IPS-20b (cell line): Measurements from ENCODE around the gene RTF2.
A peak's percentile ranks its signal among the peaks of the same experiment; 100 is the strongest.

ENCODE experiments used
- H3K27ac ChIP-seq: one replicate; pipeline ENCODE4 v1.5.1; 2013; ENCODE audit warnings: low read length
- H3K27me3 ChIP-seq: 2 replicates; pipeline ENCODE4 v1.6.1; 2013; ENCODE audit warnings: mild to moderate bottlenecking, low read length, inconsistent platforms; ENCODE audit not compliant: insufficient read depth
- H3K36me3 ChIP-seq: 2 replicates; pipeline ENCODE4 v1.6.1; 2013; ENCODE audit warnings: low read depth, mild to moderate bottlenecking, inconsistent platforms, low read length, moderate library complexity; ENCODE audit not compliant: insufficient read depth
- H3K4me1 ChIP-seq: 2 replicates; pipeline ENCODE4 v1.6.1; 2013; ENCODE audit warnings: mild to moderate bottlenecking, control low read depth, inconsistent platforms, low read length, moderate library complexity; ENCODE audit not compliant: insufficient read depth
- H3K4me3 ChIP-seq: 2 replicates; pipeline ENCODE4 v1.5.1; 2013; ENCODE audit warnings: mild to moderate bottlenecking, low read length, inconsistent platforms
- H3K9ac ChIP-seq: 2 replicates; pipeline ENCODE4 v1.6.1; 2013; ENCODE audit warnings: low read depth, mild to moderate bottlenecking, inconsistent platforms, low read length, moderate library complexity
- H3K9me3 ChIP-seq: 2 replicates; pipeline ENCODE4 v1.6.1; 2013; ENCODE audit warnings: mild to moderate bottlenecking, low read depth, low read length, inconsistent platforms; ENCODE audit not compliant: insufficient read depth

Gene RTF2

GRCh38 chr20:56468316-56469076 is at the start of gene RTF2:
Gene RTF2, plus strand, starts transcription at chr20:56468627. Its CDS starts 71 bp downstream, at chr20:56468698.
- Histone ChIP-seq H3K36me3 (peaks cover 8% of the 10 kb centered on the region; the same call in 1 of the 2 replicates), H3K9me3 (no peaks in the 10 kb centered on the region; the same call in 1 of the 2 replicates), H3K9ac (peak within 1 kb of the TSS; percentile 89), H3K27ac (no peak within 1 kb of the TSS), H3K4me1 (peaks cover 9% of the 10 kb centered on the region), H3K4me3 (peak within 1 kb of the TSS; percentile 95), H3K27me3 (peaks cover 4% of the 10 kb centered on the region)

- Histone ChIP-seq H3K4me1 (peaks cover 9% of the 10 kb centered on the region), H3K9ac (no peak overlapping the region), H3K27ac (no peak overlapping the region), H3K27me3 (peaks cover 23% of the 10 kb centered on the region; the same call in 1 of the 2 replicates), H3K9me3 (no peaks in the 10 kb centered on the region), H3K36me3 (no peaks in the 10 kb centered on the region), H3K4me3 (no peak overlapping the region)
These were observed 48.4 kb upstream of the RTF2 start for GRCh38 chr20:56420028-56420427.

- Histone ChIP-seq H3K27me3 (peaks cover 26% of the 10 kb centered on the region; the same call in 1 of the 2 replicates), H3K4me1 (peaks cover 9% of the 10 kb centered on the region), H3K9me3 (no peaks in the 10 kb centered on the region), H3K9ac (no peak overlapping the region), H3K4me3 (no peak overlapping the region), H3K27ac (no peak overlapping the region), H3K36me3 (no peaks in the 10 kb centered on the region)
These were observed 47.3 kb upstream of the RTF2 start for GRCh38 chr20:56420940-56421688.

- Histone ChIP-seq H3K27ac (no peak overlapping the region), H3K36me3 (no peaks in the 10 kb centered on the region), H3K4me3 (no peak overlapping the region), H3K27me3 (peaks cover 26% of the 10 kb centered on the region; the same call in 1 of the 2 replicates), H3K9me3 (no peaks in the 10 kb centered on the region), H3K9ac (no peak overlapping the region), H3K4me1 (peaks cover 9% of the 10 kb centered on the region)
These were observed 46.2 kb upstream of the RTF2 start for GRCh38 chr20:56422076-56422823.

- no peak overlapping the region for H3K9ac ChIP-seq
- no peaks in the 10 kb centered on the region for H3K36me3 ChIP-seq
- no peaks in the 10 kb centered on the region for H3K9me3 ChIP-seq
- peaks cover 9% of the 10 kb centered on the region for H3K4me1 ChIP-seq
- no peak overlapping the region for H3K27ac ChIP-seq
- H3K27me3 ChIP-seq: peaks cover 26% of the 10 kb centered on the region; the same call in 1 of the 2 replicates
- H3K4me3 ChIP-seq: no peak overlapping the region
These were observed 45.6 kb upstream of the RTF2 start for GRCh38 chr20:56422824-56423189.

- Histone ChIP-seq H3K4me3 (no peak overlapping the region), H3K36me3 (no peaks in the 10 kb centered on the region), H3K27me3 (peaks cover 26% of the 10 kb centered on the region; the same call in 1 of the 2 replicates), H3K9me3 (no peaks in the 10 kb centered on the region), H3K27ac (no peak overlapping the region), H3K4me1 (peaks cover 9% of the 10 kb centered on the region), H3K9ac (no peak overlapping the region)
These were observed 45.2 kb upstream of the RTF2 start for GRCh38 chr20:56423211-56423610.

- H3K27me3 ChIP-seq: peaks cover 26% of the 10 kb centered on the region; the same call in 1 of the 2 replicates
- peaks cover 9% of the 10 kb centered on the region for H3K4me1 ChIP-seq
- no peaks in the 10 kb centered on the region for H3K9me3 ChIP-seq
These were observed 44.5 kb upstream of the RTF2 start for GRCh38 chr20:56423886-56424285.

GRCh38 chr20:56424931-56425330 is 43.5 kb upstream of the RTF2 start:
- Histone ChIP-seq H3K4me3 (no peak overlapping the region), H3K27me3 (peaks cover 26% of the 10 kb centered on the region; the same call in 1 of the 2 replicates), H3K9ac (no peak overlapping the region), H3K4me1 (peaks cover 9% of the 10 kb centered on the region), H3K9me3 (no peaks in the 10 kb centered on the region), H3K27ac (no peak overlapping the region), H3K36me3 (no peaks in the 10 kb centered on the region)

More at GRCh38 chr20:56423886-56424285, 44.5 kb upstream of the RTF2 start:
- Histone ChIP-seq H3K4me3 (no peak overlapping the region), H3K27ac (no peak overlapping the region), H3K9ac (no peak overlapping the region), H3K36me3 (no peaks in the 10 kb centered on the region)

GRCh38 chr20:56426026-56426425 is 42.4 kb upstream of the RTF2 start:
- H3K36me3 ChIP-seq: no peaks in the 10 kb centered on the region
- H3K4me1 ChIP-seq: peaks cover 9% of the 10 kb centered on the region

GRCh38 chr20:56426926-56427325 is 41.5 kb upstream of the RTF2 start:
- H3K9me3 ChIP-seq: no peaks in the 10 kb centered on the region
- peaks cover 9% of the 10 kb centered on the region for H3K4me1 ChIP-seq
- no peak overlapping the region for H3K4me3 ChIP-seq
- H3K9ac ChIP-seq: no peak overlapping the region
- no peaks in the 10 kb centered on the region for H3K36me3 ChIP-seq
- H3K27me3 ChIP-seq: peaks cover 15% of the 10 kb centered on the region; the same call in 1 of the 2 replicates
- H3K27ac ChIP-seq: no peak overlapping the region

More at GRCh38 chr20:56426026-56426425, 42.4 kb upstream of the RTF2 start:
- H3K9me3 ChIP-seq: no peaks in the 10 kb centered on the region
- H3K9ac ChIP-seq: no peak overlapping the region
- peaks cover 23% of the 10 kb centered on the region; the same call in 1 of the 2 replicates for H3K27me3 ChIP-seq
- H3K4me3 ChIP-seq: no peak overlapping the region
- no peak overlapping the region for H3K27ac ChIP-seq

GRCh38 chr20:56427797-56428196 is 40.6 kb upstream of the RTF2 start:
- peaks cover 10% of the 10 kb centered on the region; the same call in 1 of the 2 replicates for H3K27me3 ChIP-seq
- no peak overlapping the region for H3K27ac ChIP-seq
- H3K9me3 ChIP-seq: no peaks in the 10 kb centered on the region
- peaks cover 1% of the 10 kb centered on the region; the same call in 1 of the 2 replicates for H3K4me1 ChIP-seq
- no peaks in the 10 kb centered on the region for H3K36me3 ChIP-seq
- no peak overlapping the region for H3K4me3 ChIP-seq
- no peak overlapping the region for H3K9ac ChIP-seq
